SK-N-SH treated with all-trans-retinoic acid at 6 μM for 48 hours (cell line): ENCODE results near the gene ZSCAN5B.

ENCODE experiments used
- CREB5 ChIP-seq: fragments of 250-450 bp; sonication (Bioruptor Pico); IDR thresholded peaks from 2 replicates; pipeline ENCODE4 v1.5.1; 2020; ENCODE audit warnings: low read depth, mild to moderate bottlenecking, moderate library complexity
- GLIS3 ChIP-seq: fragments of 250-450 bp; sonication (Bioruptor Pico); IDR thresholded peaks from 2 replicates; pipeline ENCODE4 v1.5.0; 2020; ENCODE audit warnings: mild to moderate bottlenecking, moderate library complexity
- POU6F1 ChIP-seq: fragments of 250-450 bp; sonication (Bioruptor Pico); IDR thresholded peaks from 2 replicates; pipeline ENCODE4 v1.8.0; 2021; ENCODE audit warnings: low read depth, mild to moderate bottlenecking, moderate library complexity, borderline replicate concordance
- RARB ChIP-seq: fragments of 250-450 bp; sonication (Bioruptor Pico); IDR thresholded peaks from 2 replicates; pipeline ENCODE4 v1.8.0; 2021; ENCODE audit warnings: mild to moderate bottlenecking, moderate library complexity
- SNAI2 ChIP-seq: fragments of 250-450 bp; sonication (Bioruptor Pico); IDR thresholded peaks from 2 replicates; pipeline ENCODE4 v1.5.0; 2020; ENCODE audit warnings: mild to moderate bottlenecking, moderate library complexity
- TOX ChIP-seq: fragments of 250-450 bp; sonication (Bioruptor Pico); IDR thresholded peaks from 2 replicates; pipeline ENCODE4 v1.8.0; 2021; ENCODE audit warnings: mild to moderate bottlenecking, moderate library complexity, borderline replicate concordance
- ZC3H10 ChIP-seq: fragments of 250-450 bp; sonication (Bioruptor Pico); IDR thresholded peaks from 2 replicates; pipeline ENCODE4 v1.5.1; 2021; ENCODE audit warnings: mild to moderate bottlenecking, moderate library complexity
- ZFP3 ChIP-seq: fragments of 250-450 bp; sonication (Bioruptor Pico); IDR thresholded peaks from 2 replicates; pipeline ENCODE4 v1.5.0; 2020; ENCODE audit warnings: mild to moderate bottlenecking, moderate library complexity
- ZFP30 ChIP-seq: fragments of 450-650 bp; formaldehyde crosslinking; IDR thresholded peaks from 2 replicates; pipeline ENCODE4 v1.5.0; 2022; ENCODE audit warnings: mild to moderate bottlenecking, moderate library complexity
- ZNF70 ChIP-seq: fragments of 450-650 bp; formaldehyde crosslinking; IDR thresholded peaks from 2 replicates; pipeline ENCODE4 v1.5.0; 2020; ENCODE audit warnings: mild to moderate bottlenecking, moderate library complexity
- ZNF8 ChIP-seq: fragments of 450-650 bp; formaldehyde crosslinking; IDR thresholded peaks from 2 replicates; pipeline ENCODE4 v1.5.0; 2020; ENCODE audit warnings: mild to moderate bottlenecking, moderate library complexity

GRCh38 chr19:56191115-56191514, 6.5 kb downstream of the ZSCAN5B start:
- TF ChIP-seq POU6F1 (CRISPR knock-in tag) (no peak), SNAI2 (CRISPR knock-in tag) (no peak), RARB (CRISPR knock-in tag) (no peak), ZNF8 (CRISPR knock-in tag) (no peak), CREB5 (CRISPR knock-in tag) (no peak), ZNF70 (CRISPR knock-in tag) (no peak), ZFP3 (CRISPR knock-in tag) (no peak), TOX (CRISPR knock-in tag) (no peak), GLIS3 (CRISPR knock-in tag) (no peak), ZFP30 (CRISPR knock-in tag) (no peak), ZC3H10 (no peak)
